Prostate gland (tissue), 2 donors: Measurements from ENCODE around the gene POLR1A. TPM values are rescaled to one million over a fixed set of nuclear protein-coding genes. Genes with fewer than 3 reads are reported as not detected.

Experiments
- DNase-seq: peaks from one replicate; pipeline ENCODE4 v3.0.0-alpha.2; 2019; ENCODE audit warnings: low spot score
- H3K27ac ChIP-seq, 2 donors: fragments of 200-600 bp; sonication (generic); 2 replicates each; pipeline ENCODE4 v1.5.1; 2017 to 2019
- H3K27me3 ChIP-seq: fragments of 200-600 bp; sonication (generic); replicated peaks from 2 replicates; pipeline ENCODE4 v1.5.1; 2019; ENCODE audit not compliant: insufficient read depth
- H3K36me3 ChIP-seq, 2 donors: fragments of 200-600 bp; sonication (generic); 1 replicate in 1 of 2; 2 replicates in 1 of 2; pipeline versions ENCODE4 v1.5.1 to v1.8.1; 2017 to 2019
- H3K4me1 ChIP-seq: fragments of 200-600 bp; sonication (generic); replicated peaks from 2 replicates; pipeline ENCODE4 v1.5.1; 2019
- H3K4me3 ChIP-seq, 2 donors: fragments of 200-600 bp; sonication (generic); 2 replicates each; pipeline ENCODE4 v1.5.1; 2017 to 2019
- H3K9me3 ChIP-seq: fragments of 200-600 bp; sonication (generic); 2 replicates; pipeline ENCODE4 v1.5.1; 2017
- CTCF ChIP-seq, 4 experiments: fragments of 200-600 bp in 2 of 4; fragments of 450-650 bp in 2 of 4; sonication (generic) in 2 of 4; IDR thresholded peaks; 1 replicate in 3 of 4; 2 replicates in 1 of 4; pipeline ENCODE4 v1.5.1; 2016 to 2019; ENCODE audit warnings: antibody characterized with exemption in 4 of 4, mild to moderate bottlenecking in 2 of 4, moderate library complexity in 2 of 4
- POLR2A ChIP-seq: fragments of 450-650 bp; IDR thresholded peaks from one replicate; pipeline ENCODE4 v1.6.1; 2016; ENCODE audit warnings: antibody characterized with exemption, mild to moderate bottlenecking
- POLR2AphosphoS5 ChIP-seq: sonication (generic); formaldehyde crosslinking; IDR thresholded peaks from one replicate; pipeline ENCODE4 v1.6.1; 2017; ENCODE audit warnings: antibody characterized with exemption
- WGBS: methylation state at CpG from one replicate; pipeline ENCODE4 v1.1.5; 2018; 5-methylcytosine and 5-hydroxymethylcytosine counted together
- intact Hi-C: fragments of 100-400 bp; cut with DNase I; formaldehyde crosslinking; loops from one replicate; pipeline ENCODE4 v1.14.2; 2022
- total RNA-seq, 2 donors: library from RNA; depleted of rRNA; stranded (reverse); fragments of >200 nt; gene quantifications; one replicate each; pipeline ENCODE4 v1.1.0, GENCODE V29; 2016

POLR1A gene
- total RNA-seq, 2 donors from 2014 or later: 13.0 to 27.4 TPM

- no peak for DNase-seq
- Histone ChIP-seq H3K4me1 (no peaks in the 10 kb centered on the region), H3K27ac (no peak overlapping the region), H3K27me3 (no peaks in the 10 kb centered on the region), H3K36me3 (peaks cover 0 to 1% of the 10 kb centered on the region in 2 donors), H3K9me3 (no peaks in the 10 kb centered on the region), H3K4me3 (no peak overlapping the region)
- 91% methylated on average over 9 of the region's 9 CpGs for WGBS
- TF ChIP-seq CTCF (IDR thresholded peaks at IDR 0.05) (no peak), POLR2A (no peak), POLR2AphosphoS5 (no peak)
- intact Hi-C loops: loop anchor here (5.0 kb wide), 2 partner anchors 33 to 42 kb away; no protein-coding TSS in a partner anchor
Measured at GRCh38 chr2:86039178-86039962, 66.3 kb downstream of the POLR1A start.

GRCh38 chr2:86038291-86039081 lies 67.2 kb downstream of the POLR1A start:
- 82% methylated on average over 12 of the region's 12 CpGs for WGBS
- DNase-seq: no peak
- Histone ChIP-seq H3K27me3 (no peaks in the 10 kb centered on the region), H3K4me3 (no peak overlapping the region), H3K4me1 (no peaks in the 10 kb centered on the region), H3K9me3 (no peaks in the 10 kb centered on the region), H3K27ac (peak overlapping the region; percentile 69 to 73), H3K36me3 (peaks cover 0 to 2% of the 10 kb centered on the region in 2 donors)
- TF ChIP-seq CTCF (IDR thresholded peaks at IDR 0.05) (no peak), POLR2AphosphoS5 (no peak), POLR2A (no peak)
- intact Hi-C loops: loop anchor here (5.0 kb wide), 2 partner anchors 34 to 41 kb away; no protein-coding TSS in a partner anchor

DNA sequence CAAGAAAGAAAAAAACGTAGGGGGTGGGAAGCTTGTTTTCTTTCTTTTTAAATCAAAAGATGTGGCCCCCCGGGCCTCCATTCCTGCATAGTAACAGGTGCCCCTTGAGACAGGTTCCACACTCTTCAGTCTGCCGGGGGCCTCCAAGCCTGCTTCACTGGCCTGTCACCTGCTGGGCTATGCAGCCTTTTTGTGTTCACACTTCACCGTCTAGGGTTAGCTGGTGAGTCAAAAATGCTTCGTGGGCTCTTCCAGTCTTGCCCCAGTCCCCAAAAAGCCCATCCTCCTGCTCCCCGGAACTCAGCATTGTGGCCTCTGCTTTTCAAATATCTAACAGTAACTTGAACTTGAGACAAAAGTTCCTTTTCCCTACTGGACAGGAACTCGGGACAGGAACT lies 67.9 kb downstream of the POLR1A start:
- Histone ChIP-seq H3K27me3 (no peaks in the 10 kb centered on the region), H3K9me3 (no peaks in the 10 kb centered on the region), H3K27ac (peak overlapping the region; percentile 69 to 73), H3K4me3 (no peak overlapping the region), H3K4me1 (no peaks in the 10 kb centered on the region), H3K36me3 (peaks cover 0 to 5% of the 10 kb centered on the region in 2 donors)
- 60% methylated on average over 7 of the region's 7 CpGs for WGBS
- intact Hi-C loops: loop anchor here (2.0 to 5.0 kb wide), 3 partner anchors 35 to 149 kb away; partner anchors contain the start of gene ST3GAL5
- TF ChIP-seq POLR2AphosphoS5 (no peak), CTCF (IDR thresholded peaks at IDR 0.05) (no peak), POLR2A (no peak)
- no peak for DNase-seq

DNA sequence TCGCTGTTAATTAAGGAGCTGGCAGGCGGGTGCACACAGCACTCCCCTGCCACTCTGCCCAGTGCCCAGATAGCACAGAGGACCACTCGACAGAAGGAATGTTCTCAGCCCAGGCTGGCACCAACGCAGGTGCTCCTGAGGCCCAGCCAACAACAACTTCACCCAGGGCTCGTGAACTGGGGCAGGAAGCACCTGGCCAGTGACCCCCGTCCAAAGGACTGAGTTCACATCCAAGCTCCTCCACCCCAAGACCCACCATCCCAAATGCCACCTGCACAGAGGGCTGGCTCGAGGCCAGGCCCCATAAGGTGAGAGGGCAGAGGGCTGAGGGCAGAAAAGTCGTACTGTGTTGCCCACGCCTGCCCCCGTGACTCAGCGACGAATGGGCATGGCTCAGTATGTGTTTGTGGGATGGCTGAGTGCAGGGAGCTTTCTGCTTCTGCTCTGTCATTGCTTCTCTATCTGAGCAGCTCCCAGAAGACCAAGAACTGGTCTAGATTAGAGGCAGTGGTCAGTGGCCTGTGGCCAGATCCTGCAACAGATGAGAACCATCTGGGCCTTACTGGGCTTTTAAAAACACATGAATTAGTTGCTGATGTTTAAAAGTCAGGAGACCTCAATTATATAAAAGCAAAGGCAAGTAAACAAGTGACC lies 68.4 kb downstream of the POLR1A start:
- no peak overlapping the region for H3K4me3 ChIP-seq
- 47% methylated on average over 12 of the region's 12 CpGs for WGBS
- H3K36me3 ChIP-seq: peaks cover 0 to 5% of the 10 kb centered on the region in 2 donors
- intact Hi-C loops: loop anchor here (2.0 to 5.0 kb wide), 3 partner anchors 35 to 148 kb away; partner anchors contain the start of gene ST3GAL5
- TF ChIP-seq POLR2A (no peak), CTCF (IDR thresholded peaks at IDR 0.05) (no peak), POLR2AphosphoS5 (peak; percentile 16)
- DNase-seq: no peak
- H3K27ac ChIP-seq: peak overlapping the region; percentile 69 to 73
- no peaks in the 10 kb centered on the region for H3K4me1 ChIP-seq
- no peaks in the 10 kb centered on the region for H3K27me3 ChIP-seq
- no peaks in the 10 kb centered on the region for H3K9me3 ChIP-seq
